Urothelium cell line (cell line): ENCODE results near the gene CAP2.

Experiments
- DNase-seq: peaks from one replicate; pipeline ENCODE4 v3.0.0; 2011; ENCODE audit warnings: low spot score, mixed read lengths
- FAIRE-seq: peaks from 2 replicates; lab custom pipeline; 2011; peaks lifted over from hg19 to GRCh38; lab: Jason Lieb, UNC

The CAP2 gene, protein sequence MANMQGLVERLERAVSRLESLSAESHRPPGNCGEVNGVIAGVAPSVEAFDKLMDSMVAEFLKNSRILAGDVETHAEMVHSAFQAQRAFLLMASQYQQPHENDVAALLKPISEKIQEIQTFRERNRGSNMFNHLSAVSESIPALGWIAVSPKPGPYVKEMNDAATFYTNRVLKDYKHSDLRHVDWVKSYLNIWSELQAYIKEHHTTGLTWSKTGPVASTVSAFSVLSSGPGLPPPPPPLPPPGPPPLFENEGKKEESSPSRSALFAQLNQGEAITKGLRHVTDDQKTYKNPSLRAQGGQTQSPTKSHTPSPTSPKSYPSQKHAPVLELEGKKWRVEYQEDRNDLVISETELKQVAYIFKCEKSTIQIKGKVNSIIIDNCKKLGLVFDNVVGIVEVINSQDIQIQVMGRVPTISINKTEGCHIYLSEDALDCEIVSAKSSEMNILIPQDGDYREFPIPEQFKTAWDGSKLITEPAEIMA

DNA sequence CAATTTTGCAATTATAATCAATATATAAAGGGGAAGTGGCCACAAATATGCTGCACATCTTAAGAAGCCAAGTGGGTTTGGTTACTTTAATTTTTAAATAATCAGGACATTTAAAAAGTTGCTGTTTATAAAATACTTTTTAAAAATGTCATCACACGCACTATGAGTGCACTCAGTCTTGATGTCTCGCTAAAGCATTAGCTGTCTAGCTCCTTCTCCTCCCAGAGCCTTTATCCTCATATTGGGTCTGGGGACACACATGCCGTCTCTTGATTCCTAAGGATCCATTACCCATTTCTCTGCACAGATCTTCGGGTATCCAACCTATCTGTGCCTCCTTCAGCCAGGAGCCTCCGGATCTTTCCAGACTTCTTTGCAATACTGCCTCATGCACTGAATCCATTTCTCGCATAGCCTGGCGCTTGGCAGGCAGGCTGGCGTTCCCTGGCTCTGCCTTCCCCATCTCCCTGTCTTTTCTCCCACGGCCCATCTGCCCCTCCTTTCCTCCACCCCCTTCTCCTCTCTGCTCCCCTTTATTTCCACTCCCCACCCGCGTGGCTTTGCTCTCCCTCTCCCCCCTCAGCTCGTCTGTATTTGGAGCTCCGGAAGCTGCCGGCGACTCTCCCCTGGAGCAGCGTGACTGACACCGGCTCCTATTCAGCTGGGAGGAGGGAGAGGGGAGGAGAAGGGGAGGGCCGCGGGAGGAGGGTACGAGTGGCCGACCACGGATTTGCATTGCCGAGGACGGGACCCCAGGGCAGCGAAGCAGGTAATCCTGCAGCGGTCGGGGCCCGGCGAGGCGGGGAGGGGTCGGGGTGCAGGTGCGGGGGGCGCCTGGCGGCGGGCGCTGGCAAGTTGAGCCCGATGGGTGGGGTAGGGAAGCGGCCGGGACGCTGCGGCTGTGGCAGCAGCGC lies at the start of gene CAP2:
CAP2 (plus strand) TSS at position 618 of the 914 bp plus-strand sequence. CDS start 27,961 bp downstream, outside the sequence.
- DNase-seq (peak; percentile 77), FAIRE-seq (no peak)

DNA sequence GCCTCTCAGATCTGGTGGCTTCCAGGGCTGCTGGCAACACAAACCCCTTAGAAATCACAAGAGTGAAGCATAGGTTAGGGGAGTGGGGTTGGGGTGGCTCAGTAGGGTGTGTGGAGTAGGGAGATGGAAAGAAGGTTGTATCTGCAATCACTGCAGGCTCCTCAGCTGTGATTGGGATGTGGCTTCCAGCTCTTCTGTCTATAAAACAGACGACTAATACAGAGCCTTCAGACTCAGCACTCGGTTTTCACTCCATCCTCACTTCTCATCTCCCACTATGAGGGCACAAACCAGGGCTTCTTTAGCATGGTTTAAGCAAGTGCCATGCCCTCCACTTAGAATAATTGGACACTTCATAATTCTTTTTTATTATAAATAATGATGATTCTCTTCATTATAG lies 46.4 kb upstream of the CAP2 start:
- no peak for FAIRE-seq
- no peak for DNase-seq

DNA sequence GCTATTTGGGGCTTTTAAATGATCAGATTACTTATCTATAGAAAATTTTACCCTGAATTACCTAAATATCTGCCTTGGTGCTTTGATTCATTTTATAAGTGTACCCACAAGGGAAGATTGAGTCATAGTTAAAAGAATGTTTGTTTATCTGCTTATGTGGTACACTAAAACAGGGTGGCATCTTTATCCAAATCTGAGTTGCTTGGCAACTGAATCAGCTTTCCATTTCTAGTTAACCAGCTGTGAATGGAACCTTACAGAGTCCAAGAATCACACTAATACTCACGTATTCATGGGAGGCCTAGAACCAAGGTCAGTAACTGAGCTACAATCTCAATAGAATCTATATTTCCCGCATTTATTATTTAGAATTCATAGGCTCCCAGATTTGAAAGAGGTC lies 44.0 kb upstream of the CAP2 start:
- FAIRE-seq (no peak), DNase-seq (peak; percentile 19)

DNA sequence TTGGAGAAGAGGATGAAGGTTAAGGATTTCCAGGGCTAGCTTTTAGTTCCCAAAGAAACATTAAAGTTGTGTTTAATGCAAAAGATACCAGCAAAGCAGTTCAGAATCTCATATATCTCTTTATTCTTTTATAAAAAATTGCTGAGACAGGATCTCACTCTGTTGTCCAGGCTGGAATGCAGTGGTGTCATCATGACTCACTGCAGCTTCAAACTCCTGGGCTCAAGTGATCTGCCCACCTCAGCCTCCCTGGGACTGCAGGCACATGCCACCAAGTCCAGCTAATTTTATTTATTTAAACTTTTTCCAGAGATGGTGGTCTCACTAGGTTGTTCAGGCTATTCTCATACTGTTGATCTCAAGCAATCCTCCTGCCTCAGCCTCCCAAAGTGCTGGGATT lies 41.1 kb upstream of the CAP2 start:
- DNase-seq (no peak), FAIRE-seq (no peak)

DNA sequence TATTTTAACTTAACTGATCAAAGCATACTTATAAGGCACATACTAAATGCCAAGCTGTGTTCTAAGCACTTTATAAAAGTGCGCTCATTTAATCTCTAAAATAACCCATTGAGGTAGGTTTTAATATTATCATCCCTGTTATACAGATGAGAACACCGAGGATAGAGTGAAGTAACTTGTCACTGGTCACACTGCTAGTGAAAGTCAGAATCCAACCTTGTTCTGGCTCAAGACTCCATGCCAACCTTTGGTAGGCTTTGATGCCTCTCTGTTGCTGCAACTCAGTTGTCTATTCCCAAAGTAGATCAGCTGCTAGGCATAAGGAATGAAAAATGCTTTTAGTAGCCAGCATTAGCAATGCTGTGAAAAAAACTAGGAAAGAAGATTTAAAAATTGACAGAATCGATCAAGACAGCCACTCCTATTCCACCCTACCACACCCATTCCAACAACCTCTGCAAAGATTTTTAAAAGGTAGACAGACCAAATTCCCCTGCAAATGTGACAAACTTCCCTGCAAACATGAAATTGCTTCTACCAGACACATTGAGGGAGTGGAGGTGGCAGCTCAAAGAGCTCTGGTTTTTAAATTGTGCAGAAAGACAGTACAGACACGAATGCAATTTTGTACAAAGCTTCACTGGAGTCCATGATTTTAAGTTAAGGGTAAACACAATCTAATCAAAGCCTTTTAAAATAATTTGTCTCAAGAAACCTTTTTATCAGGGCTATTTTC lies 39.8 kb upstream of the CAP2 start:
- DNase-seq (no peak), FAIRE-seq (no peak)

DNA sequence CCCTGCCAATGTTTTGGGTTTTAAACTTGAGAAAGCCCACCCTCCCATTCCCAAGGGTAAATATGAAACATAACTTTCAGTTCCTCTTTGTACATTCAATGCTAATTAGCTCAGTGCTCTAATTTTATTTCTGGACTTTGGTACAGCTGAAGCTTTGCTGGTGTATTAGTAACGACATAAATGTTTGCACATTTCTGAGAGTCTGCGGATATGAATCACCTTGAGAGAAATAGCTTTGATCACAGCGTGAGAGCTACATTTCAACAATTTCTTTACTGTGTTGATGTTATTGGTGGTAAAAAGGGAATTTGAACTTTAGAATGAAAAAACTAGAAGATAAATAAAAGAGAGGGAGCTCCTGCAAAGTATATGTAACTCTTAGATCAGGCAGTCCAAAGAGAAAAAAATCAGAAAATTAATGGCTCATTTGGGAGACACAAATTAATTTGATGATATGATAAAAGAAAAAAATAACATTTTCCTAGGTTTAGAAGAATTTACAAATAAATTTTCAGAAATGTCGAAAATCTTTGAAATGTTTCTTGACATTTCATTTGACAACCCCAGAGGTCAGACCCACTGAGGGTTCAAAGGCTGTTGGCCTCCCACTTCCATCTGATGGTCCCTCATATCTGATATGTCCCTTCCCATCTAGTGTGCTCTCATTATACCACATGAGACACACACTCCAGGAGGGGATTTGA lies 38.5 kb upstream of the CAP2 start:
- DNase-seq (peak; percentile 50), FAIRE-seq (no peak)

DNA sequence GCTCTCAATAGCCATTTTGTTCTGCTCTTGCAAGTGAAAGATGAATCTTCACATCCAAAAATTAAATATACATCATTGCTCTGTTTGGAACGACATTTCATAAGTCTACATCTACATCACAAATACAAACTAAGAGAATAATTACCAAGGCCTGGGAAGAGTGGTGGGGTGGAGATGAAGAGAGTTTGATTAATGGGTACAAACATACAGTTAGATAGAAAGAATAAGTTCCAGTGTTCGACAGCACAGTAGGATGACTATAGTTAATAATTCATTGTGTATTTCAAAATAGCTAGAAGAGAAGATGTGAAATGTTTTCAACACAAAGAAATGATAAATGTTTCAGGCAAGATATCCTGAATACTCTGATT lies 38.0 kb upstream of the CAP2 start:
- FAIRE-seq (no peak), DNase-seq (no peak)

DNA sequence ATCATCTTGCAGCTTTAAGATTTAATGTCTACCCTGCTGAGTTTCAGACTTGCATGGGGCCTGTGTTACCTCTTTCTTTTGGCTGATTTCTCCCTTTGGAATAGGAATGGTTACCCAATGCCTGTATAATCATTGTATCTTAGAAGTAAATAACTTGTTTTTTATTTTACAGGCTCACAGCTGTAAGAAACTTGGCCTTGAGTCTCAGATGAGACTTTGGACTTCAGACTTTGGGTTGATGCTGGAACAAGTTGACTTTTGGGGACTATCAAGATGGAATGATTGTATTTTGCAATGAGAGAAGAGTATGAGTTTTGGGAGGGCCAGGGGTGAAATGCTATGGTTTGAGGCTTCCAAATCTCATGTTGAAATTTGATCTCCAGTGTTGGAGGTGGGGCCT lies 34.9 kb upstream of the CAP2 start:
- no peak for FAIRE-seq
- no peak for DNase-seq

DNA sequence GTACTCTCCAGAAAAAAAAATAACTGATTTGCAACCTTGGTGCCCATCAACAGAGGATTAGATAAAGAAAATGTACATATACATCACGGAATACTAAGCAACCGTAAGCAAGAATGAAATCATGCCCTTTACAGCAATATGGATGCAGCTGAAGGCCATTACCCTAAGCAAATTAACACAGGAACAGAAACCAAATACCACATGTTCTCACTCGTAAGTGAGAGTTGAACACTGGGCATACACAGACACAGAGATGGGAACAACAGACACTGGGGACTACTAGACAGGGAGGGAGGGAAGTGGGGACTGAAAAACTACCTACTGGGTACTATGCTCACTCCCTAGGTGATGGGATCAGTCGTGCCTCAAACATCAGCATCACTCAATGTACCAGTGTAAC lies 32.8 kb upstream of the CAP2 start:
- DNase-seq = no peak
- FAIRE-seq = no peak

DNA sequence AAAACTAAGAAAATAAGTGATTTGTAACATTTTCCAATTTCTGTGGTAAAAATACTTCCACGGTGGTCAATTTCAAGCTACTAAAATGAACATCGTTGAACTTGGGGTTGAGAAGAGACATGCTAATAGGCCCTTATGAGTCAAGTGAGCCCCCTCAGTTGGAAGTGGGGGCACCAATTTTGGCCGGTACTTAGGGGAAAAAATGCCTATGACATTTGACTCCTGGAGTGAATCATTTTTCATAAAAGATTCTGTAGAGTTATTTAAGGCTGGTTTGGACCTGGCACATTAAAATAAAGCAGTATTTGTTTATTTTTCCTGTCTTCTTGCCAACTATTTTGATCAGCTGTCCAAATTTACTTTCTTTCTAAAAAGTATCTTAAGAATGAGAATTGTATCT lies 32.4 kb upstream of the CAP2 start:
- DNase-seq (no peak), FAIRE-seq (no peak)

DNA sequence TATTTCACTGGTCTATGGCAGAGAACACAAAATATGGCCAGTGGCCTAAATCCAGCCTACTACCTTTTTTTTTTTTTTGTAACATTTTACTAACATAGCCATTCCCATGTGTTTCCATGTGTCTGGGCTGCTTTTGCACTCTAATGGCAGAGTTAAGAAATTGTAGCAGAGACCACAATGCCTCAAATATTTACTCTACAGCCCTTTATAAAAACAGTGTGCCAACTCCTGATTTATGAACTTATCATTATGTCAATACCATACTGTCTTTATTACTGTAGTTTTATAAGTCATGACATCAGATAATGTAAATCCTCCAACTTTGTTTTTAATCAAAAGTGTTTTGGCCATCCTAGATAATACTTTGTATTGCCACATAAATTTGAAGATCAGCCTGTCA lies 27.4 kb upstream of the CAP2 start:
- FAIRE-seq = no peak
- DNase-seq = no peak

DNA sequence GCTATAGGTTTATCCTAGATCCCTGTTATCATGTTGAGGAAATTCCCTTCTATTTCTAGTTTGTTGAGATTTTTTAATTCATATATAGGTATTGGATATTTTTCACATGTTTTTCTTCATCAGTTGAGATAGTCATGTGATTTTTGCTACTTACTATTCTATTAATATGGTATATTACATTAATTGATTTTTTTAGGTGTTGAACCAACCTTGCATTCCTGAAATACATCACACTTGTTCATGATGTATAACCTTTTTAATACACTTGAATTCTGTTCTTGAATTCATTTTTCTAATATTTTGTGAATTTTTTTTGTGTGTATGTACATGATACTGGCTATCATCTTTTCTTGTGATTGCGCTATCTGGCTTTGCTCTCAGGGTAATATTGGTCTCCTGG lies 25.5 kb upstream of the CAP2 start:
- FAIRE-seq (no peak), DNase-seq (no peak)

DNA sequence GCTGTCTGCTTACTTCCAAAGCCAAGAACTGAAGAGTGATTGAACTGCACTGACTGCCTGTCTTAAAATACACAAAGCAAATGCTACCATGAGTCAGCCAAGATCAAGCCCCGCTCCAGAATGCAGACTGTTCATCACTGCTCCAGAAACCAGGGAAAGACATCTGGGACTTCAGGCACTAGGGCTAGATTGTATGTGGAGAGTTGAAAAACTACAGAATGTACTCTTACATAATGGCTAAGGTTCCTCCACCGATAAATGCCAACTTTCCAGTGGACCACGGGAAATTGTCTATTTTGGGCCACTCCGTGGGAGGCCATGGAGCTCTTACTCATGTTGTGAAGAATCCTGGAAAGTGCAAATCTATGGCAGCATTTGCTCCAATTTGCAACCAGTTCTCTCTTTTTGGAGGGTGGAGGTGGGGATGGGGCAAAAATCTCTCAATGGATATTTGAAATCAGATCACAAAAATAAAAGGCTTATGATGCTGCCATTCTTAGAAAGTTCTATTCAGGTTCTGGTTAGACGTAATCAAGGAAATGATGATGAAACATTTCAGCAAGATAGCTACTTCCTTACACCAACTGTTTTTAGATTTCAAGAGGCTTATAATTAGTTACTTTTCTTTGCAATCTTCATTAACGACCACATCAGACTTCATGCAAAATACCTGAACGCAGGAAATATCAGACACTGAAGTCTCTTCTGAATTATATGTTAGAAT lies 11.8 kb upstream of the CAP2 start:
- peak; percentile 11 for DNase-seq
- FAIRE-seq = no peak

DNA sequence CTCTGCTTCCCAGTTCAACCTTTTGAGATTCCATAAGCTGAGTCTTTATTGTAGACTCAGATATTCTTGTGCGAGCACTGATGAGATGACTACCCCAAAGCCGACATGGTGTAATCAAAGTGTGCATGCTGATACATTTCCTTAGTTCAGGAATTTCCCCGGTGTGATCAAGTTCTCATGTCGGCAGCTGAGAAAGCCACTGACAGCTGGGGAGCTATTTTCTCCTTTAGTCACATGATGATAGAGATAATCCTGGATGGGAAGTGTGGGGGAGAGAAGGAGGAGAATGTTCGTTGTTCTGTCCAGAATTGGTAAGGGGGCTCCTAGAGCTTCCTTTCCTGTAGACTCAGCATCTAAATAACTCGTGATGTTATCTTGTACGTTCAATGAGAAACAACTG lies 7.7 kb upstream of the CAP2 start:
- DNase-seq (no peak), FAIRE-seq (no peak)

DNA sequence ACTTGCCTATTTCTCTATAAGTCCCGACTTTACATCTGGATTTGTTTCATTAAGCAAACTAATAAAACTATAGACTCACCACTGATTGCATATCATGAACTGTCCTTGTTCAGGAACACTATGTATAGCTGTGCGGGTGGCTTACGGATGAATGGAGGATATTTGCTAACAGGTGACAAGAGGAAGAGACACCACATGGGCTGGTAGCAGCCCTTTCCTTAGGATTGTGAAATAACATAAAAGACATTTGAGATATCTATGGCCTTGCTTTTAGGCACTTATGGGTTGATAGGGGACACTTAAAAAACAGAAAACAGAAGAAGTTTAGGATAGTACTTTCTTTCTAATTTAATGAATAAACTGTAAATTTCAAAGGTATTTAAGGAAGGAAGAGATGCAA lies 5.0 kb upstream of the CAP2 start:
- FAIRE-seq (no peak), DNase-seq (no peak)

DNA sequence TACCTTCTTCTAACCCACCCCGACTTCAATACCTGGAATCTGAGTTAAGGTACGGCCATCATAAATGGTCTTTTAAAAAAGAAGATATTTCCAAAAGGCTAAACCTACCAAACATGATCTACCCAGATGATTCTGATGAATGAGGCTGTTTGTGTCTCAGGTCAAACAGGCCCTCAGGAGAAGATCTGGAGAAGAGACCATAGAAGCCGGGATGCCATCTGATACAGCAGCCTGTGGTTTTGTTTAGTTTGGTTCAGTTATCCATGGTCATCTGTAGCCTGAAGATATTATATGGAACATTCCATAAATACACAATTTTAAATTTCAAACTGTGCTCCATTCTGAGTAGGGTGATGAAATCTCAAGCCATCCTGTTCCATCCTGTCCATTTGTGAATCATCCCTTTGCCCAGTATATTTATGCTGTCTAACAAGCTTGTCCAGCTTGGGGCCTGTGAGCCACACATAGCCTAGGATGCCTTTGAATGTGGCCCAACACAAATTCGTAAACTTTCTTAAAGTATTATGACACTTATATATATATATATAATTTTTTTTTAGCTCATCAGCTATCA lies 4.0 kb upstream of the CAP2 start:
- DNase-seq = no peak
- no peak for FAIRE-seq

DNA sequence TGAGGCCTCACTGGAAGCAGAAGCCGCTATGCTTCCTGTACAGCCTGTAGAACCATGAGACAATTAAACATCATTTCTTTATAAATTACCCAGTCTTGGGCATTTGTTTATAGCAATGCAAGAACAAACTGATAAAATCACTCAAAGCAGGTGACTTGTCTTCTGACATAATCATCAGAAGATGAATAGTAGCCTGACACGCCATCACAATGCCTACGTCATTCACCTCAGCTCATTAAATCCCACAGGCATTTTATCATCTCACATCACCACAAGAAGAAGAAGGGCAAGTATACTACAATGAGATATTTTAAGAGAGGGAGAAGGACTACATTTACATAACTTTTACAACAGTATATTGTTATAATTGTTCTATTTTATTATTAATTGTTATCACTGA lies 3.1 kb upstream of the CAP2 start:
- DNase-seq = no peak
- no peak for FAIRE-seq

DNA sequence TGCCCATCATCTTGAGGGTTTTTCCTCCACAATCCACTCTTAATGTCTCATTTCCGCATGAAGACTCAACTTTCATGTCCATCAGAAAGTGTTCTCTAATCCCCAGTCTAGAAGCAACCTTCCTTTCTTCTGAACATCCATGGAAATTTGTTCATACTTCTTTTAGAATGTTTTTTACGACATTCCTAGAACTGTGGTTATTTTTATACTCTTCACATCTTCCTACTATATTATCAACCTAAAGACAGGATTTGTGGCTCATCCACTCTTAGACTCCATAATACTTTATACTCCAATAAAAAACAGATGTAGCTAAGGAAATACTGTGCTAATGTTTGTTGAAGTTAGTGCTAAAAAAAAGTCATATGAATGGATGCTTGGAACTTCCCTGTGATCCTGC lies 1.4 kb upstream of the CAP2 start:
- DNase-seq (no peak), FAIRE-seq (no peak)

DNA sequence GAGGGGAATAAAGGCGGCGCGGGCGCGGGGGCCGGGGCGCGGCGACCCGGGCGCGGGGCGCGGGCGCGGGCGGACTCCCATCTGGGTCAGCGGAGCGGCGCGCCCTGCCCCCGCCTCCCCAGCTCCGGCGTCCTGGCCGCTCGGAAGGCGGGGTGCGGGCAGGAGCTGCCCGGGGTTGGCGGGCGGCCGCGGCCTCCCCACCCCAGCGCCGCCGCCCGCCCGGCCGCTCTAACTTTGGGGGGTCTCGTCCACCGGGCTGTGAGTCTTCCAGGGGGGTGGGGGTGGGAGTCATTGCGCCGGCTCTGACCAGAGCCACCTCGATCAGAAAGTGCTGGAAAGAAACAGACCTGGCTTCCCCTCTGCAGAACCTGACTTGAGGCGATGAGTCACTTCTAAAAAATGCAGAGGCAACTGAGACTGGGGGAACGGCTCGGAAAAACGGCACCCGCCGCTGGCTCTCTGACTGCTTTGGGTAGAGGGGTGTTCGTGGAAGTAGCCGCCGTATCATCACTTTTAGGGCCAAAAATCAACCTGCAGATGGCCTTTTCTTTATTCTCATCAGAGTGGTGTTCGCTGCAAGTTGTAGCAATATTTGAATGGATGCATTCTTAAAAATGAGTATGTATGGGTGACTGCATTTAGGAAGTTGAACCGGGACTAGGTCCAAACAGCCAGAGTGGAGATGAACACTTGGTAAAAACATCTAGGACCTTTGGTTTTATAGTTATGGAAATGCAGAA lies 667 bp downstream of the CAP2 start:
- no peak for FAIRE-seq

More for the DNA sequence above, 667 bp downstream of the CAP2 start:
- DNase-seq = peak; percentile 80
